SKM-1 (cell line): ENCODE results near the gene TAGAP.

ENCODE experiments used
- DNase-seq: peaks from one replicate; lab custom pipeline; 2025; ENCODE audit not compliant: unreplicated experiment; lab: John Stamatoyannopoulos, UW

Gene TAGAP

GRCh38 chr6:159044899-159045727 is at the start of gene TAGAP:
TSS of gene TAGAP (minus strand) at chr6:159044991. CDS start at chr6:159044146, 845 bp downstream.
- DNase-seq: peak; percentile 83

- no peak for DNase-seq
These were observed 49.0 kb upstream of the TAGAP start for GRCh38 chr6:159093609-159094443.

- DNase-seq: peak; percentile 83
These were observed 47.8 kb upstream of the TAGAP start for GRCh38 chr6:159092631-159093030.

- no peak for DNase-seq
These were observed 46.0 kb upstream of the TAGAP start for GRCh38 chr6:159090530-159091480.

- DNase-seq: no peak
These were observed 45.1 kb upstream of the TAGAP start for GRCh38 chr6:159089909-159090308.

- no peak for DNase-seq
These were observed 44.7 kb upstream of the TAGAP start for GRCh38 chr6:159089443-159089842.

- DNase-seq: no peak
These were observed 41.3 kb upstream of the TAGAP start for GRCh38 chr6:159086033-159086618.

- DNase-seq: no peak
These were observed 40.7 kb upstream of the TAGAP start for GRCh38 chr6:159085396-159085895.

GRCh38 chr6:159084493-159085091 is 39.8 kb upstream of the TAGAP start:
- DNase-seq: peak; percentile 79

GRCh38 chr6:159083146-159083545 is 38.4 kb upstream of the TAGAP start:
- DNase-seq: no peak

GRCh38 chr6:159082039-159082815 is 37.4 kb upstream of the TAGAP start:
- DNase-seq: no peak

- DNase-seq: no peak
These were observed 35.6 kb upstream of the TAGAP start for GRCh38 chr6:159080217-159080976.

- no peak for DNase-seq
These were observed 34.6 kb upstream of the TAGAP start for GRCh38 chr6:159079367-159079766.

GRCh38 chr6:159077123-159077522 is 32.3 kb upstream of the TAGAP start:
- no peak for DNase-seq

- no peak for DNase-seq
These were observed 30.9 kb upstream of the TAGAP start for GRCh38 chr6:159075506-159076228.

GRCh38 chr6:159074876-159075275 is 30.1 kb upstream of the TAGAP start:
- no peak for DNase-seq

- no peak for DNase-seq
These were observed 29.4 kb upstream of the TAGAP start for GRCh38 chr6:159074120-159074684.
